HG03354 (cell line): ENCODE measurements around the gene HHAT.

Experiments used
- ATAC-seq: cut with Tn5 transposase; IDR thresholded peaks from one replicate; pipeline ENCODE4 v1.9.1; 2021; ENCODE audit warnings: mild to moderate bottlenecking; ENCODE audit not compliant: unreplicated experiment, poor library complexity, severe bottlenecking

Gene HHAT

GRCh38 chr1:210570116-210570515 is 241.4 kb downstream of the HHAT start:
- ATAC-seq, result no peak

DNA sequence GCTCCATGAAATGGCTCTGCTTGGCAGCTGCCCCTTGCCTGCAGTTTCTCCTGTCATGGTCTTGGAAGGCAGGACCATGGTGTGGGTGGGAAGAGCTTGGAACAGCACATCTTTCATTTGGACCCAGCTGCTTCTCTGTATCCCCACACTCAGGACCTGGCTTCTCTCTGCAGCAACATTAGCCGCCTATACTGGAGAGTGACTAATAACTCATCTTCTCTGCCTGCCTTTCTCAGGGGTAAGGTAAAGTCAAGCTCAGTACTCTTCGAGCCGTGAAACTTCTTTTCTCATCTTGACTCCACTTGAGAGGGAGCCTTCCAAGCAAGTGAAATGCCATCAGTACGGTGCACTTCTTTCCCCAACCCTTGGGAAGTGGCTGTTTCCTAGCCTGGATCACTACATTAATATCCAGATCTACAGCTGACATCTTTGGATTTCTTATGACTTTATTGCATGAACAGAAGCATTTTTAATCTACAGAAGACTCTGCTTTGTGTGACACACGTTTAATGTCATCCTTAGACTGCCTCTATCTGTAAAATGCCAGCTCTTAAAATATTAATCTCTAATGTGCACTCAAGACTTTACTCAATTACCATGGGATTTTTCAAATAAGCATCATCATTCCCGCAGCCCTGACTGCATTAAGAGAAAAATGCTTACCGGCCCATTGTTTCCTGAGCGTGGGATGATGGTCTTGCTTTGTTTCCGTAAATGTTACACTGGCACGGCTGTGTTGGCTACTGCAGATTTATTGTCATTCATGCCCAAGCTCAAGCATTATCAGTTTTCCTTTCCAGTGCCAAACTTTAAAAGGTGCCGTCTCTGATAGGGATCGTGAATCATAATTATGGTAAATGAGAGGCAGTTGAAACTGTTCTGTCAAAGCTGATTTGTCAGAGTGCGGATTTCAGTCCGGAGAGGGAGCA is 242.9 kb downstream of the HHAT start:
- ATAC-seq, result no peak

DNA sequence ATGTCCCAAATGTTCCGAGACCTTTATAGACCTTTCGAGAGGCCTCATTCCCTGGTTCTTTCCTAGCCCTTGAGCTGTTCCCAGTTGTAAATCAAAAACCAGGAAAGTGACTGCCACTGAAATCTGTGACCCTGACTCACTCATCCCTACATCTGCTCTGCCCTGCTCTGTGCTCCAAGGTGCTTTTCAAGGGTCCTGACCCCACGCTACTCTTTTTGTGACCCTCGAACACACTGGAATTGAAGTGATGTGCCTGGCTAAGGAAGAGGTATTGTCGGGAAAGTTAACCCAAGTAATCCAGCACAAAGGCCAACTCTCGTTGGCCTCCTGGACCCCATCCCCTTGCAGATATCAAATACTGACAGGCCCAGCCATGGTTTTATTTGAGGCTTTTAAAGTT is 244.4 kb downstream of the HHAT start:
- ATAC-seq, result no peak

DNA sequence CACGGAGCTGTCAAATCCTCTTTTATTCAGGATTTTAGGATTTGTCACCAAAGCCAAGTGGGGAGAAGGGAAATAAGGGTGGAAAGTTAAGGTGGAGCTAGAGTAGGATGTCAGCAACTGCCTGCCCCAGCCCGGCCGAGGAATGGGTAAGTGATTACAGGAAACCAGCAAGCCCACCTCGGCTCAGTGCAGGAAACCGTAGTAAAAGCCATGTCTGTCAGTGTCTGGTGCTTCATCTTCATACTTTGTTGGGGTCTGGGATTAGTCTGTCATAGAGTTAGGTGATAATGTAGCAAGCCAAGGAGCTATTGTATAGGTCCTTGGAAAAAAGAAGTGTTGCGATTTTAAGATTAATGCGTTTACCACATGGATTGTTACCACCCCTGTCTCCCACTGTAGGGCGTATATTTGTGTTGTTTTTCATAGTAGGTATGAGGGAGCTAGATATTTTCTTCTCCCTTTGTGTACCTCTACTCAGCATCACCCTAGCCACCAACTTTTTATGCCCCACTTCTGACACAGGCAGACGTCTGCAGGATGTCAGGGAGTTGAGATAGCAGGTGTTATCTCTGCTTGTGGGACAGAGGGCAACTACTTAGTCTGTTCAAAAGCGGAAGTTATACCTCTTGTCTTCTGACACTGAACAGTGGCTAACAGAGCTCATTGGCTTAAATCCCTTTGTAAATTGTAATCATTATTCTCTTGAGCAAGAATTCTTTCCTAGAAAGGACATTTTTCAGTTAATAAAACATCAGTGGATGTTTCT is 253.7 kb downstream of the HHAT start:
- ATAC-seq, result peak; percentile 85

GRCh38 chr1:210584439-210585113 is 255.9 kb downstream of the HHAT start:
- ATAC-seq, result peak; percentile 85

GRCh38 chr1:210586771-210587170 is 258.1 kb downstream of the HHAT start:
- ATAC-seq, result no peak

DNA sequence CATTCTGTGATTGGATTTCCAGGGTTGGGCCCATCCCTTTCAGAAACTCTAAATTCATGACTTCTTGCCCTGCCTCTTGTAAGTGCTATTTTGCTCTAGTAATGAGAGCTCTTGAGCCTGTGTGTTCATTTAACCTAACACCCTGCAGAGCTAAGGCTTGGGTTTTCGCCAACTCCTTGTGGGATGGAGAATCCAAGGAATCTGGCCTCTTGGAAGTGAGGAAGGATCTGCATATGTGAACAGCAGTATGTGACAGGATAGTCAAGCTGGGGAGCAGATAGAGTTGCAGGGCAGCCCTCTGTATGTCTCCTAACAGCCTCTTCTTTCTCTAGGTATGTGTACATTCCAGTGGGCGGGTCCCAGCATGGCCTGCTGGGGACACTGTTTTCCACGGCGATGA is 258.9 kb downstream of the HHAT start:
- no peak for ATAC-seq

- no peak for ATAC-seq
Observed at GRCh38 chr1:210588357-210588756, 259.7 kb downstream of the HHAT start.

DNA sequence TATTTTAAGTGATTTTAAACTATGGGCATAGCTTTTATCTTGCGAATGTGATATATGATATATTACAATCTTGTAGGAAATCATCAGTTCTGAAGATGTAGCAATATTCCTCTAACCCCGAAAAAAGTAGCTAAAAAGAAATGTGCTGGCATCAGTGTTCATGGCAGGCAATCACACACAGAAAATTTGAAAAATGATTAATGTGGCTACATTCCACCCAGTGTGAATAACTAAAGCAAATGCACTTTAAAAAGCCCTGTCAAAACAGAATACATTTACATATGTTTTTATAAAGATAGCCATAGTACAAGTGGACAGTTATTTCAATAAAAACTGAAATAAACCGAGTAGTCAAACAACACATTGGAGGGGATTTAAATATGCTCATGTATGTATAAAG is 260.2 kb downstream of the HHAT start:
- no peak for ATAC-seq

DNA sequence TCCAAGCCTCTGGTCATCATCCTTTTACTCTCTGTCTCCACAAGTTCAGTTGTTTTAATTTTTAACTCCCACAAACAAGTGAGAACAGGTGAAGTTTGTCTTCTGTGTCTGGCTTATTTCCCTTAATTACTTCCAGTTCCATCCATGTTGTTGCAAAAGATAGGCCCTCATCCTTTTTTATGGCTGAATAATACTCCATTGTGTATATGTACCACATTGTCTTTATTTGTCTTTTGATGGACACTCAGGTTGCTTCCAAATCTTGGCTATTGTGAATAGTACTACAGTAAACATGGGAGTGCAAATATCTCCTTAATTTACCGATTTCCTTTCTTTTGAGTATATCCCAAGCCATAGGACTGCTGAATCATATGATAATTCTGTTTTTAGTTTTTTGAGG is 262.5 kb downstream of the HHAT start:
- no peak for ATAC-seq

GRCh38 chr1:210594605-210595004 is 265.9 kb downstream of the HHAT start:
- ATAC-seq, result no peak

- ATAC-seq, result no peak
Observed at GRCh38 chr1:210596641-210597040, 267.9 kb downstream of the HHAT start.

GRCh38 chr1:210597555-210598134 is 268.9 kb downstream of the HHAT start:
- peak; percentile 75 for ATAC-seq

- ATAC-seq, result no peak
Observed at GRCh38 chr1:210598135-210598652, 269.5 kb downstream of the HHAT start.

- no peak for ATAC-seq
Observed at GRCh38 chr1:210600421-210601159, 271.9 kb downstream of the HHAT start.

GRCh38 chr1:210603123-210603522 is 274.4 kb downstream of the HHAT start:
- no peak for ATAC-seq

GRCh38 chr1:210605099-210605498 is 276.4 kb downstream of the HHAT start:
- no peak for ATAC-seq

DNA sequence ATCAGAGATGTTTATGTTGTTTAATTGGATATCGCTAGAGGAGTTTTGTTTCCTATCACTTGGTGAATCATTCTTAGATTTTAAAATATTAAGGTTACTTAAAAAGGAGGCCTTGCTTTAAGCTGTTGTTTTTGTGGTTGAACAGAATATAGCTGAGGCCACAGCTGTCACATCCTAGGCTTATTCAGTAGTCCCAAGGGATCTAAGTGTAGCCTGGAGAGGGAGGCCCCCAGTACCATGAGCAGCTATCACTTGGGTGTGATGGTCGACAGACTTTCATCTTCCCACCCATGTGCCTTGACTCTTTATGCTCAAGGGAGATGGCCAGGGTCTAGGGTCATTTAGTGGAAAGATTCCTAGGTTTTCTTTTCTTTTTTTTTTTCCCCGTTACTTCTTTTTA is 278.7 kb downstream of the HHAT start:
- no peak for ATAC-seq

DNA sequence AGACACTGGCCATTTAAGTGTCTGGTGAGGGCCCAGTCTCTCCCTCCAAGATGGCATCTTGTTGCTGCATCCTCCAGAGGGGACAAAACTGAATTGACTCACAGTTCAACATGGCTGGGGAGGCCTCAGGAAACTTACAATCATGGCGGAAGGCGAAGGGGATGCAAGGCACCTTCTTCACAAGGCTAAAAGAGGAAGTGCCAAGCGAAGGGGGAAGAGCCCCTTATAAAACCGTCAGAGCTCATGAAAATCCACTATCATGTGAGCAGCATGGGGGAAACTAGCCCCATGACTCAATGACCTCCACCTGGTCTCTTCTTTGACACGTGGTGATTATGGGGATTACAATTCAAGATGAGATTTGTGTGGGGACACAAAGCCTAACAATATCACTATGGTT is 280.1 kb downstream of the HHAT start:
- ATAC-seq, result no peak
